GM12878 (cell line): ENCODE measurements around the gene DACH1. TPM values are rescaled to one million over a fixed set of nuclear protein-coding genes. Genes with fewer than 3 reads are reported as not detected.

Experiments used
- ATAC-seq: fragments of 200-7000 bp; cut with Tn5 transposase; 3 replicates; pipeline ENCODE4 v1.9.1; 2020; ENCODE audit warnings: mild to moderate bottlenecking, moderate library complexity
- BruUV-seq: library from RNA; stranded (reverse); fragments of 400-500 nt; replicated peaks from 2 replicates; lab custom pipeline; 2021; lab: Mats Ljungman, UMichigan
- CTCF ChIA-PET: fragments of 300-600 bp; sonication (Branson Sonifier 250); formaldehyde crosslinking; extraction: SDS; loops from one replicate; lab custom pipeline; 2021; ENCODE audit warnings: inconsistent platforms; lab: Yijun Ruan, JAX
- POLR2A ChIA-PET: fragments of 350-600 bp; formaldehyde crosslinking; extraction: SDS; loops from one replicate; lab custom pipeline; 2021; ENCODE audit warnings: inconsistent platforms; lab: Charles Lee
- RAD21 ChIA-PET: fragments of 300-600 bp; sonication (Branson Sonifier 250); formaldehyde crosslinking; loops from one replicate; lab custom pipeline; 2023; ENCODE audit warnings: antibody characterized with exemption; ENCODE audit not compliant: unreplicated experiment; lab: Charles Lee
- SMC1A ChIA-PET: fragments of 300-600 bp; sonication (Branson Sonifier 250); formaldehyde crosslinking; loops from one replicate; lab custom pipeline; 2023; ENCODE audit not compliant: unreplicated experiment, uncharacterized antibody; lab: Charles Lee
- DNase-seq: peaks from one replicate; pipeline ENCODE4 v3.0.0-alpha.2; 2011; ENCODE audit warnings: low read depth, low spot score
- FAIRE-seq: peaks from 3 replicates; lab custom pipeline; 2011; peaks lifted over from hg19 to GRCh38; lab: Jason Lieb, UNC
- H2AFZ ChIP-seq: 2 replicates; pipeline ENCODE4 v1.6.0; 2011; ENCODE audit warnings: low read depth, low read length, control low read depth; ENCODE audit not compliant: control insufficient read depth
- H3K27ac ChIP-seq: 2 replicates; pipeline ENCODE4 v1.5.1; 2011; ENCODE audit warnings: control low read depth; ENCODE audit not compliant: control insufficient read depth, insufficient read depth
- H3K27me3 ChIP-seq, 2 experiments: replicated peaks in 1 of 2; 2 replicates each; pipeline versions ENCODE4 v1.6.0 to v1.6.1; 2011; ENCODE audit warnings: low read length in 1 of 2; ENCODE audit not compliant: control insufficient read depth in 2 of 2, insufficient read depth in 2 of 2
- H3K36me3 ChIP-seq, 2 experiments: 2 replicates each; pipeline ENCODE4 v1.5.1; 2011; ENCODE audit warnings: low read length in 1 of 2; ENCODE audit not compliant: control insufficient read depth in 2 of 2, insufficient read depth in 2 of 2
- H3K4me1 ChIP-seq: 2 replicates; pipeline ENCODE4 v1.6.1; 2011; ENCODE audit warnings: mild to moderate bottlenecking, low read length, moderate library complexity, mixed read lengths; ENCODE audit not compliant: control insufficient read depth, insufficient read depth
- H3K4me2 ChIP-seq: 2 replicates; pipeline ENCODE4 v1.6.0; 2011; ENCODE audit warnings: control low read depth; ENCODE audit not compliant: control insufficient read depth, insufficient read depth
- H3K4me3 ChIP-seq: fragments of 200-600 bp; sonication (generic); 2 replicates; pipeline ENCODE4 v1.5.1; 2016
- H3K79me2 ChIP-seq: 2 replicates; pipeline ENCODE4 v1.6.0; 2011; ENCODE audit warnings: low read length; ENCODE audit not compliant: control insufficient read depth, insufficient read depth
- H3K9ac ChIP-seq: 2 replicates; pipeline ENCODE4 v1.8.0; 2011; ENCODE audit warnings: low read length, control low read depth, mixed read lengths; ENCODE audit not compliant: control insufficient read depth, insufficient read depth
- H3K9me3 ChIP-seq: replicated peaks from 3 replicates; pipeline ENCODE4 v1.5.1; 2011; ENCODE audit warnings: mild to moderate bottlenecking, low read length; ENCODE audit not compliant: control insufficient read depth, insufficient read depth
- H4K20me1 ChIP-seq: 2 replicates; pipeline ENCODE4 v1.6.0; 2011; ENCODE audit not compliant: control insufficient read depth, insufficient read depth
- CBX5 ChIP-seq: sonication (generic); IDR thresholded peaks from 2 replicates; pipeline ENCODE4 v1.6.1; 2016; ENCODE audit warnings: low read depth, moderate library complexity, mild to moderate bottlenecking, inconsistent platforms
- CHD4 ChIP-seq: fragments of 200-600 bp; sonication (generic); IDR thresholded peaks from 2 replicates; pipeline ENCODE4 v1.6.1; 2016; ENCODE audit warnings: mild to moderate bottlenecking
- EGR1 ChIP-seq, 2 experiments: IDR thresholded peaks; 1 replicate in 1 of 2; 2 replicates in 1 of 2; pipeline ENCODE4 v1.6.1; 2011 to 2012; ENCODE audit warnings: low read depth in 2 of 2, low read length in 2 of 2, borderline replicate concordance in 1 of 2, mild to moderate bottlenecking in 1 of 2, moderate library complexity in 1 of 2
- ETV6 ChIP-seq, 2 experiments: fragments of 450-650 bp in 1 of 2; IDR thresholded peaks in 1 of 2; conservative IDR thresholded peaks in 1 of 2; 2 replicates each; pipeline ENCODE4 v1.6.1; 2014; ENCODE audit warnings: antibody characterized with exemption in 1 of 2, borderline replicate concordance in 1 of 2, low read depth in 1 of 2, mild to moderate bottlenecking in 1 of 2, moderate library complexity in 1 of 2
- KAT2A ChIP-seq: conservative IDR thresholded peaks from 2 replicates; pipeline ENCODE4 v1.6.1; 2011; ENCODE audit warnings: low read depth, low read length; ENCODE audit not compliant: control insufficient read depth
- MTA2 ChIP-seq: fragments of 450-650 bp; IDR thresholded peaks from 2 replicates; pipeline ENCODE4 v1.6.1; 2016; ENCODE audit warnings: low read depth, mild to moderate bottlenecking, moderate library complexity
- NBN ChIP-seq: fragments of 450-650 bp; IDR thresholded peaks from 2 replicates; pipeline ENCODE4 v1.6.1; 2016
- NR2C1 ChIP-seq: fragments of 450-650 bp; IDR thresholded peaks from 2 replicates; pipeline ENCODE4 v1.6.1; 2017; ENCODE audit warnings: antibody characterized with exemption, mild to moderate bottlenecking, moderate library complexity
- NR2C2 ChIP-seq: IDR thresholded peaks from 2 replicates; pipeline ENCODE4 v1.6.1; 2011; ENCODE audit warnings: borderline replicate concordance, low read depth; ENCODE audit not compliant: control insufficient read depth, insufficient read length
- PAX5 ChIP-seq: IDR thresholded peaks from 2 replicates; pipeline ENCODE4 v1.6.1; 2011; ENCODE audit warnings: low read depth, low read length, borderline replicate concordance
- POLR2AphosphoS2 ChIP-seq: IDR thresholded peaks from 2 replicates; pipeline ENCODE4 v1.6.1; 2011; ENCODE audit warnings: low read depth, mild to moderate bottlenecking, low read length, improper control_type of control experiment, moderate library complexity
- RBBP5 ChIP-seq: fragments of 200-600 bp; sonication (generic); conservative IDR thresholded peaks from 2 replicates; pipeline ENCODE4 v1.6.1; 2016
- SREBF1 ChIP-seq: IDR thresholded peaks from 2 replicates; pipeline ENCODE4 v1.6.1; 2012; ENCODE audit warnings: mild to moderate bottlenecking, low read length
- STAT1 ChIP-seq: fragments of 450-650 bp; conservative IDR thresholded peaks from 2 replicates; pipeline ENCODE4 v1.6.1; 2014; ENCODE audit warnings: antibody characterized with exemption, mild to moderate bottlenecking
- WGBS: methylation state at CpG from one replicate; pipeline ENCODE4 v1.1.6; 2016; ENCODE audit warnings: low lambda C conversion rate; ENCODE audit not compliant: insufficient replicate concordance, insufficient coverage; ENCODE audit errors: missing lambda C conversion rate; 5-methylcytosine and 5-hydroxymethylcytosine counted together
- in situ Hi-C: fragments of 300-500 bp; cut with MboI; formaldehyde crosslinking; loops from 9 replicates; pipeline ENCODE4 v1.14.3; 2018; ENCODE audit warnings: mixed read lengths
- intact Hi-C: fragments of 100-400 bp; cut with micrococcal nuclease; formaldehyde crosslinking; loops from one replicate; pipeline ENCODE4 v1.14.2; 2022; ENCODE audit not compliant: unreplicated experiment
- polyA plus RNA-seq, 11 experiments: library from polyadenylated mRNA; depleted of rRNA in 4 of 11; unstranded in 6 of 11; stranded (reverse) in 5 of 11; fragments of >200 nt; fragmentation: Nextera tagmentation in 4 of 11; fragmentation: Illumina TruSeq in 1 of 11; extraction: Ambion mirVana in 4 of 11; extraction: Trizol in 1 of 11; gene quantifications; 1 replicate in 1 of 11; 2 replicates in 10 of 11; pipeline versions ENCODE4 v1.2.1 to v1.2.3, GENCODE V29; 2011 to 2016; ENCODE audit warnings: inconsistent platforms in 2 of 11, missing spikeins in 2 of 11, low read depth in 1 of 11
- total RNA-seq, 4 experiments: library from RNA; depleted of rRNA in 3 of 4; stranded (reverse); fragments of >200 nt in 3 of 4; fragmentation: Illumina TruSeq in 1 of 4; extraction: Trizol in 1 of 4; gene quantifications; 2 replicates each; pipeline versions ENCODE4 v1.2.1 to v1.2.3, GENCODE V29; 2013 to 2021
- TF ChIP-seq, protein P1 (sequence below): fragments of 450-650 bp; conservative IDR thresholded peaks from 2 replicates; pipeline ENCODE4 v1.6.1; 2017; ENCODE audit warnings: mild to moderate bottlenecking, moderate library complexity
- TF ChIP-seq, protein P2 (sequence below): fragments of 150-350 bp; IDR thresholded peaks from 2 replicates; pipeline ENCODE4 v1.6.1; 2016; ENCODE audit warnings: low read depth, low read length
- TF ChIP-seq, protein P3 (sequence below): IDR thresholded peaks from 2 replicates; pipeline ENCODE4 v1.6.1; 2011; ENCODE audit warnings: low read depth, low read length, improper control_type of control experiment, borderline replicate concordance

The DACH1 gene
- total and polyA plus RNA-seq, 10 of the 15 experiments (the other 5 are each of a cell fraction or from before 2014, with no cell fraction given), result 0.05 TPM; not detected in 9

DNA sequence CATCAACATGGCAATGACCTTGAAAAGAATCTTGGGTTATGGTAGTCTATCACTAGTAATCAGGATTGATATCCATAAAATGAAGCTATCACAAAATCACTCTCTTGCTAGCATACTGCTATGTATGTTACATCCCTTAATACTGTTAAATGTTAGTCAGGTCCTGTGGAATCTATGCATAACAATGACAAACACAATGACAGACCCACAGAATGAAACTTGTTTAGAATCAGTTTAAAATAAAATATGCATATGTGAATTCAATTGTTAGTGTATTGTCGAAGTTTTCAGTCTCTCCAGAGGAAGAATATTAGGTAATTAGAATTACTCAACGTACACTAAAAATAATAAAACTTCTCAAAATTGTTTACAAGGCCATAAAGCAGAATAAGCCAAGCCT lies 137.6 kb downstream of the DACH1 start (continued):
- no peak for TF ChIP-seq PAX5

DNA sequence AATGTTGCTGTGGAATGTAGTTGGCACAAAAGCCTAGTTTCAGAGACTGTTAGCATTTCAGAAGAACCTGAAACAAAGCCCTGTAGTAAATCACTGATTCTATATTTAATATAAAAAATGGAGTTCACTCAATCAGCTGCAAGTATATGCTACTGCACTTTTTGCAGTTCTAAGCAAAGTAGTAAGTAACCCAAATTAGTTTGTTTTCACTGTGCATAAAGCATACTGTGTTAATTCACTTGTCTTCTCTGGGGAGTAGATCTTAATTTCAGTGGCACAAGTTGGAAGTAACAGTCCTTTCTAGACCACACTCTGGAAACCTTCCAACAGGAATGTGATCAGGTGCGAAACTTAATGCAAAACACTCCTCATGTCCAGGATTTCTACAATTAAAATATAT lies 139.3 kb downstream of the DACH1 start:
- Histone ChIP-seq H3K4me1 (no peaks in the 10 kb centered on the region), H4K20me1 (no peaks in the 10 kb centered on the region), H3K9ac (no peak overlapping the region), H3K36me3 (no peaks in the 10 kb centered on the region), H3K79me2 (no peaks in the 10 kb centered on the region), H3K4me2 (no peak overlapping the region), H3K4me3 (no peak overlapping the region), H3K27ac (no peak overlapping the region), H3K27me3 (no peaks in the 10 kb centered on the region), H2AFZ (no peak overlapping the region), H3K9me3 (no peaks in the 10 kb centered on the region)
- BruUV-seq, result no TSS peak
- no peak for DNase-seq
- no peak for FAIRE-seq
- 0% methylated on average over 1 of the region's 1 CpG for WGBS
- in situ Hi-C loops (no loop called here), intact Hi-C loops (no loop called here)
- RAD21 ChIA-PET, result no interaction called here
- TF ChIP-seq, protein P1, sequence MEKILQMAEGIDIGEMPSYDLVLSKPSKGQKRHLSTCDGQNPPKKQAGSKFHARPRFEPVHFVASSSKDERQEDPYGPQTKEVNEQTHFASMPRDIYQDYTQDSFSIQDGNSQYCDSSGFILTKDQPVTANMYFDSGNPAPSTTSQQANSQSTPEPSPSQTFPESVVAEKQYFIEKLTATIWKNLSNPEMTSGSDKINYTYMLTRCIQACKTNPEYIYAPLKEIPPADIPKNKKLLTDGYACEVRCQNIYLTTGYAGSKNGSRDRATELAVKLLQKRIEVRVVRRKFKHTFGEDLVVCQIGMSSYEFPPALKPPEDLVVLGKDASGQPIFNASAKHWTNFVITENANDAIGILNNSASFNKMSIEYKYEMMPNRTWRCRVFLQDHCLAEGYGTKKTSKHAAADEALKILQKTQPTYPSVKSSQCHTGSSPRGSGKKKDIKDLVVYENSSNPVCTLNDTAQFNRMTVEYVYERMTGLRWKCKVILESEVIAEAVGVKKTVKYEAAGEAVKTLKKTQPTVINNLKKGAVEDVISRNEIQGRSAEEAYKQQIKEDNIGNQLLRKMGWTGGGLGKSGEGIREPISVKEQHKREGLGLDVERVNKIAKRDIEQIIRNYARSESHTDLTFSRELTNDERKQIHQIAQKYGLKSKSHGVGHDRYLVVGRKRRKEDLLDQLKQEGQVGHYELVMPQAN, result no peak
- no peak for TF ChIP-seq POLR2AphosphoS2
- no peak for TF ChIP-seq STAT1
- TF ChIP-seq, protein P2, sequence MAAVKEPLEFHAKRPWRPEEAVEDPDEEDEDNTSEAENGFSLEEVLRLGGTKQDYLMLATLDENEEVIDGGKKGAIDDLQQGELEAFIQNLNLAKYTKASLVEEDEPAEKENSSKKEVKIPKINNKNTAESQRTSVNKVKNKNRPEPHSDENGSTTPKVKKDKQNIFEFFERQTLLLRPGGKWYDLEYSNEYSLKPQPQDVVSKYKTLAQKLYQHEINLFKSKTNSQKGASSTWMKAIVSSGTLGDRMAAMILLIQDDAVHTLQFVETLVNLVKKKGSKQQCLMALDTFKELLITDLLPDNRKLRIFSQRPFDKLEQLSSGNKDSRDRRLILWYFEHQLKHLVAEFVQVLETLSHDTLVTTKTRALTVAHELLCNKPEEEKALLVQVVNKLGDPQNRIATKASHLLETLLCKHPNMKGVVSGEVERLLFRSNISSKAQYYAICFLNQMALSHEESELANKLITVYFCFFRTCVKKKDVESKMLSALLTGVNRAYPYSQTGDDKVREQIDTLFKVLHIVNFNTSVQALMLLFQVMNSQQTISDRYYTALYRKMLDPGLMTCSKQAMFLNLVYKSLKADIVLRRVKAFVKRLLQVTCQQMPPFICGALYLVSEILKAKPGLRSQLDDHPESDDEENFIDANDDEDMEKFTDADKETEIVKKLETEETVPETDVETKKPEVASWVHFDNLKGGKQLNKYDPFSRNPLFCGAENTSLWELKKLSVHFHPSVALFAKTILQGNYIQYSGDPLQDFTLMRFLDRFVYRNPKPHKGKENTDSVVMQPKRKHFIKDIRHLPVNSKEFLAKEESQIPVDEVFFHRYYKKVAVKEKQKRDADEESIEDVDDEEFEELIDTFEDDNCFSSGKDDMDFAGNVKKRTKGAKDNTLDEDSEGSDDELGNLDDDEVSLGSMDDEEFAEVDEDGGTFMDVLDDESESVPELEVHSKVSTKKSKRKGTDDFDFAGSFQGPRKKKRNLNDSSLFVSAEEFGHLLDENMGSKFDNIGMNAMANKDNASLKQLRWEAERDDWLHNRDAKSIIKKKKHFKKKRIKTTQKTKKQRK, result no peak
- TF ChIP-seq RBBP5, result no peak
- TF ChIP-seq CBX5, result no peak
- no peak for TF ChIP-seq NR2C2
- TF ChIP-seq NBN, result no peak
- no peak for TF ChIP-seq CHD4
- TF ChIP-seq, protein P3, sequence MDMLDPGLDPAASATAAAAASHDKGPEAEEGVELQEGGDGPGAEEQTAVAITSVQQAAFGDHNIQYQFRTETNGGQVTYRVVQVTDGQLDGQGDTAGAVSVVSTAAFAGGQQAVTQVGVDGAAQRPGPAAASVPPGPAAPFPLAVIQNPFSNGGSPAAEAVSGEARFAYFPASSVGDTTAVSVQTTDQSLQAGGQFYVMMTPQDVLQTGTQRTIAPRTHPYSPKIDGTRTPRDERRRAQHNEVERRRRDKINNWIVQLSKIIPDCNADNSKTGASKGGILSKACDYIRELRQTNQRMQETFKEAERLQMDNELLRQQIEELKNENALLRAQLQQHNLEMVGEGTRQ, result no peak
- no peak for TF ChIP-seq EGR1 (IDR thresholded peaks at IDR 0.05; ENCODE audit: borderline replicate concordance in 1 of 2, low read depth in 2 of 2, low read length in 2 of 2)
- TF ChIP-seq SREBF1, result no peak
- TF ChIP-seq KAT2A, result no peak
- no peak for TF ChIP-seq MTA2
- no peak for TF ChIP-seq NR2C1
- TF ChIP-seq ETV6 (conservative IDR thresholded peaks at IDR 0.05 in 1 of 2, IDR thresholded peaks at IDR 0.05 in 1 of 2; ENCODE audit: borderline replicate concordance in 1 of 2, low read depth in 1 of 2), result no peak
- CTCF ChIA-PET, result no interaction called here
- SMC1A ChIA-PET, result no interaction called here
- POLR2A ChIA-PET, result no interaction called here
- ATAC-seq, result no peak
